CD4-positive, alpha-beta T cell treated with Interleukin-15 for 1 hour (primary cell): ENCODE measurements around the gene RNPEPL1.

Experiments used
- DNase-seq: peaks from one replicate; pipeline ENCODE4 v3.0.0-alpha.2; 2020

Gene RNPEPL1

GRCh38 chr2:240566203-240567136, 1.8 kb upstream of the RNPEPL1 start:
- DNase-seq, result peak; percentile 95

- DNase-seq, result peak; percentile 67
Measured at GRCh38 chr2:240567137-240567871, 980 bp upstream of the RNPEPL1 start.

GRCh38 chr2:240568678-240569522, 616 bp downstream of the RNPEPL1 start:
- DNase-seq, result peak; percentile 63

- DNase-seq, result peak; percentile 18
Measured at GRCh38 chr2:240569523-240569997, 1.3 kb downstream of the RNPEPL1 start.

GRCh38 chr2:240569998-240570530, 1.8 kb downstream of the RNPEPL1 start:
- DNase-seq, result peak; percentile 15

- peak; percentile 10 for DNase-seq
Measured at GRCh38 chr2:240570531-240571313, 2.4 kb downstream of the RNPEPL1 start.

GRCh38 chr2:240571314-240571973, 3.2 kb downstream of the RNPEPL1 start:
- peak; percentile 15 for DNase-seq

- DNase-seq, result peak; percentile 15
Measured at GRCh38 chr2:240572141-240573031, 4.1 kb downstream of the RNPEPL1 start.

- DNase-seq, result peak; percentile 14
Measured at GRCh38 chr2:240573071-240573515, 4.8 kb downstream of the RNPEPL1 start.

- DNase-seq, result peak; percentile 14
Measured at GRCh38 chr2:240573516-240574385, 5.5 kb downstream of the RNPEPL1 start.

- peak; percentile 10 for DNase-seq
Measured at GRCh38 chr2:240574386-240575100, 6.3 kb downstream of the RNPEPL1 start.

GRCh38 chr2:240575101-240575965, 7.0 kb downstream of the RNPEPL1 start:
- DNase-seq, result no peak

GRCh38 chr2:240576036-240576435, 7.8 kb downstream of the RNPEPL1 start:
- DNase-seq, result no peak

GRCh38 chr2:240576436-240577205, 8.3 kb downstream of the RNPEPL1 start:
- no peak for DNase-seq

- no peak for DNase-seq
Measured at GRCh38 chr2:240577281-240578109, 9.2 kb downstream of the RNPEPL1 start.
